Neuronal stem cell (in vitro differentiated cells): Measurements from ENCODE around the gene NEURL1B.

Experiments
- DNase-seq: peaks from one replicate; pipeline ENCODE4 v3.0.0-alpha.2; 2013; ENCODE audit warnings: low spot score
- H2AFZ ChIP-seq: one replicate; pipeline ENCODE4 v1.6.1; 2013; ENCODE audit warnings: mild to moderate bottlenecking, low read length, inconsistent platforms
- H2AK5ac ChIP-seq: 2 replicates; pipeline ENCODE4 v1.6.1; 2013; ENCODE audit warnings: low read depth, mild to moderate bottlenecking, inconsistent platforms, low read length, moderate library complexity, mixed read lengths
- H2BK120ac ChIP-seq: 2 replicates; pipeline ENCODE4 v1.6.1; 2013; ENCODE audit warnings: low read depth, mild to moderate bottlenecking, inconsistent platforms, low read length, moderate library complexity, mixed read lengths
- H2BK12ac ChIP-seq: one replicate; pipeline ENCODE4 v1.6.1; 2013; ENCODE audit warnings: low read length, inconsistent platforms
- H2BK15ac ChIP-seq: 2 replicates; pipeline ENCODE4 v1.6.1; 2013; ENCODE audit warnings: mild to moderate bottlenecking, low read length, inconsistent platforms, mixed read lengths
- H2BK5ac ChIP-seq: one replicate; pipeline ENCODE4 v1.6.1; 2013; ENCODE audit warnings: inconsistent platforms, mild to moderate bottlenecking, low read length, moderate library complexity
- H3K14ac ChIP-seq: one replicate; pipeline ENCODE4 v1.6.1; 2013; ENCODE audit warnings: low read length, inconsistent platforms
- H3K18ac ChIP-seq: 2 replicates; pipeline ENCODE4 v1.6.1; 2013; ENCODE audit warnings: low read length, inconsistent platforms
- H3K23ac ChIP-seq: 2 replicates; pipeline ENCODE4 v1.6.1; 2013; ENCODE audit warnings: low read depth, mild to moderate bottlenecking, mixed read lengths, low read length, inconsistent platforms; ENCODE audit not compliant: poor library complexity
- H3K27ac ChIP-seq: replicated peaks from 3 replicates; pipeline ENCODE4 v1.5.1; 2013; ENCODE audit warnings: low read length, inconsistent platforms
- H3K27me3 ChIP-seq, 3 experiments: 2 replicates each; pipeline ENCODE4 v1.6.1; 2013; ENCODE audit warnings: low read length in 3 of 3, mild to moderate bottlenecking in 2 of 3, inconsistent platforms in 1 of 3, low read depth in 1 of 3, mixed read lengths in 1 of 3, moderate library complexity in 1 of 3; ENCODE audit not compliant: control insufficient read depth in 3 of 3, insufficient read depth in 3 of 3
- H3K36me3 ChIP-seq, 2 donors: replicated peaks in 1 of 2; 2 replicates each; pipeline ENCODE4 v1.6.1; 2013; ENCODE audit warnings: low read length in 2 of 2; ENCODE audit not compliant: control insufficient read depth in 2 of 2, insufficient read depth in 2 of 2
- H3K4ac ChIP-seq: 2 replicates; pipeline ENCODE4 v1.6.1; 2013; ENCODE audit warnings: inconsistent platforms, mild to moderate bottlenecking, low read length, moderate library complexity
- H3K4me1 ChIP-seq, 2 donors: 1 replicate in 1 of 2; 2 replicates in 1 of 2; pipeline ENCODE4 v1.6.1; 2013; ENCODE audit warnings: low read length in 2 of 2, low read depth in 1 of 2; ENCODE audit not compliant: control insufficient read depth in 2 of 2, insufficient read depth in 1 of 2
- H3K4me2 ChIP-seq: one replicate; pipeline ENCODE4 v1.6.1; 2013; ENCODE audit warnings: mild to moderate bottlenecking, low read length, inconsistent platforms; ENCODE audit not compliant: insufficient read depth, poor library complexity, severe bottlenecking
- H3K4me3 ChIP-seq, 2 donors: 2 replicates each; pipeline ENCODE4 v1.5.1; 2013; ENCODE audit warnings: low read length in 2 of 2, mild to moderate bottlenecking in 2 of 2, inconsistent platforms in 1 of 2, moderate library complexity in 1 of 2
- H3K79me1 ChIP-seq: one replicate; pipeline ENCODE4 v1.6.1; 2013; ENCODE audit warnings: low read depth, mild to moderate bottlenecking, inconsistent platforms, low read length, moderate library complexity
- H3K9ac ChIP-seq: one replicate; pipeline ENCODE4 v1.6.1; 2013; ENCODE audit warnings: mild to moderate bottlenecking, low read depth, low read length, inconsistent platforms; ENCODE audit not compliant: poor library complexity
- H3K9me3 ChIP-seq, 2 donors: replicated peaks in 1 of 2; 2 replicates each; pipeline versions ENCODE3 to v1.6.1; 2013; ENCODE audit warnings: low read length in 2 of 2, mild to moderate bottlenecking in 2 of 2, inconsistent platforms in 1 of 2, low read depth in 1 of 2, mixed read lengths in 1 of 2, moderate library complexity in 1 of 2; ENCODE audit not compliant: control insufficient read depth in 2 of 2, insufficient read depth in 1 of 2
- H4K8ac ChIP-seq: one replicate; pipeline ENCODE4 v1.6.1; 2013; ENCODE audit warnings: low read depth, mild to moderate bottlenecking, inconsistent platforms, low read length, moderate library complexity
- H4K91ac ChIP-seq: one replicate; pipeline ENCODE4 v1.6.1; 2013; ENCODE audit warnings: low read length, low read depth, mild to moderate bottlenecking, inconsistent platforms; ENCODE audit not compliant: poor library complexity
- WGBS, 2 donors: extraction: QIAGEN DNeasy Blood & Tissue Kit; methylation state at CpG; one replicate each; pipeline ENCODE4 v1.1.7; 2013; ENCODE audit warnings: missing lambda C conversion rate in 2 of 2, mixed read lengths in 1 of 2; ENCODE audit not compliant: insufficient read length in 2 of 2, insufficient replicate concordance in 1 of 2; ENCODE audit errors: extremely low coverage in 2 of 2; 5-methylcytosine and 5-hydroxymethylcytosine counted together

Gene NEURL1B

GRCh38 chr5:172683645-172684471 is 42.8 kb downstream of the NEURL1B start:
- peak overlapping the region; percentile 44 for H4K8ac ChIP-seq
- peak overlapping the region; percentile 14 for H2BK5ac ChIP-seq
- peak overlapping the region; percentile 75 for H3K14ac ChIP-seq
- peak overlapping the region; percentile 67 for H4K91ac ChIP-seq
- H2AK5ac ChIP-seq: no peak overlapping the region
- no CpG with 5 or more reads among the region's 125 CpGs for WGBS, 2 donors
- H3K18ac ChIP-seq: peak overlapping the region; percentile 88
- peaks cover 2 to 10% of the 10 kb centered on the region in 2 donors for H3K36me3 ChIP-seq
- H3K79me1 ChIP-seq: peaks cover 2% of the 10 kb centered on the region
- no peak overlapping the region for H2BK12ac ChIP-seq
- peaks cover 0 to 17% (median 3%) of the 10 kb centered on the region in 3 experiments for H3K27me3 ChIP-seq
- peak overlapping the region; percentile 67 for H3K4me2 ChIP-seq
- no peak overlapping the region for H2AFZ ChIP-seq
- H3K23ac ChIP-seq: peak overlapping the region; percentile 59
- peak overlapping the region; percentile 63 for H3K9ac ChIP-seq
- no peak overlapping the region for H3K27ac ChIP-seq
- peaks cover 0 to 4% of the 10 kb centered on the region in 2 donors for H3K9me3 ChIP-seq
- peak overlapping the region; percentile 44 for H3K4ac ChIP-seq
- H2BK120ac ChIP-seq: no peak overlapping the region
- no peaks in the 10 kb centered on the region for H3K4me1 ChIP-seq
- H2BK15ac ChIP-seq: no peak overlapping the region
- H3K4me3 ChIP-seq: peak overlapping the region in 1 of 2 donors; percentile 77
- no peak for DNase-seq

- H3K9ac ChIP-seq: no peak overlapping the region
- H3K4ac ChIP-seq: no peak overlapping the region
- no peak overlapping the region for H4K91ac ChIP-seq
- peaks cover 2 to 8% of the 10 kb centered on the region in 2 donors for H3K36me3 ChIP-seq
- no peak overlapping the region for H2BK120ac ChIP-seq
- H3K18ac ChIP-seq: no peak overlapping the region
- WGBS, 2 donors: no CpG with 5 or more reads among the region's 4 CpGs
- H3K4me1 ChIP-seq: no peaks in the 10 kb centered on the region
- no peak overlapping the region for H3K23ac ChIP-seq
- no peak for DNase-seq
- peaks cover 0 to 4% of the 10 kb centered on the region in 2 donors for H3K9me3 ChIP-seq
- H3K4me3 ChIP-seq: no peak overlapping the region
- no peak overlapping the region for H2BK12ac ChIP-seq
- peaks cover 0 to 17% (median 3%) of the 10 kb centered on the region in 3 experiments for H3K27me3 ChIP-seq
- H3K14ac ChIP-seq: no peak overlapping the region
- H3K4me2 ChIP-seq: no peak overlapping the region
- no peak overlapping the region for H3K27ac ChIP-seq
- no peak overlapping the region for H2AK5ac ChIP-seq
- no peak overlapping the region for H2AFZ ChIP-seq
- no peak overlapping the region for H2BK5ac ChIP-seq
- H2BK15ac ChIP-seq: no peak overlapping the region
- no peak overlapping the region for H4K8ac ChIP-seq
- H3K79me1 ChIP-seq: peaks cover 2% of the 10 kb centered on the region
Observed at GRCh38 chr5:172685091-172685490, 44.0 kb downstream of the NEURL1B start.

- no peak overlapping the region for H3K27ac ChIP-seq
- no peaks in the 10 kb centered on the region for H3K4me1 ChIP-seq
- no peak overlapping the region for H4K91ac ChIP-seq
- no peak overlapping the region for H3K4me2 ChIP-seq
- H2AFZ ChIP-seq: no peak overlapping the region
- H3K23ac ChIP-seq: no peak overlapping the region
- peaks cover 0 to 2% of the 10 kb centered on the region in 2 donors for H3K9me3 ChIP-seq
- no peak overlapping the region for H3K18ac ChIP-seq
- H4K8ac ChIP-seq: no peak overlapping the region
- no peak for DNase-seq
- no CpG with 5 or more reads among the region's 10 CpGs for WGBS, 2 donors
- peaks cover 2% of the 10 kb centered on the region for H3K79me1 ChIP-seq
- H2BK5ac ChIP-seq: no peak overlapping the region
- no peak overlapping the region for H3K4ac ChIP-seq
- no peak overlapping the region for H3K9ac ChIP-seq
- H3K27me3 ChIP-seq: peaks cover 0 to 17% (median 3%) of the 10 kb centered on the region in 3 experiments
- H3K14ac ChIP-seq: no peak overlapping the region
- H3K36me3 ChIP-seq: peaks cover 2 to 8% of the 10 kb centered on the region in 2 donors
- no peak overlapping the region for H2AK5ac ChIP-seq
- H2BK15ac ChIP-seq: no peak overlapping the region
- no peak overlapping the region for H3K4me3 ChIP-seq
- no peak overlapping the region for H2BK12ac ChIP-seq
- no peak overlapping the region for H2BK120ac ChIP-seq
Observed at GRCh38 chr5:172686111-172686510, 45.0 kb downstream of the NEURL1B start.

GRCh38 chr5:172686539-172687390 is 45.7 kb downstream of the NEURL1B start:
- peaks cover 2% of the 10 kb centered on the region for H3K79me1 ChIP-seq

More at GRCh38 chr5:172686539-172687390, 45.7 kb downstream of the NEURL1B start:
- H3K27me3 ChIP-seq: peaks cover 0 to 17% (median 3%) of the 10 kb centered on the region in 3 experiments
- H2BK120ac ChIP-seq: no peak overlapping the region
- no peak overlapping the region for H3K18ac ChIP-seq
- H2BK15ac ChIP-seq: no peak overlapping the region
- no peak overlapping the region for H4K8ac ChIP-seq
- no peaks in the 10 kb centered on the region for H3K4me1 ChIP-seq
- no peak overlapping the region for H3K4ac ChIP-seq
- H3K27ac ChIP-seq: no peak overlapping the region
- no peak overlapping the region for H2AFZ ChIP-seq
- no peak for DNase-seq
- H3K14ac ChIP-seq: no peak overlapping the region
- no CpG with 5 or more reads among the region's 37 CpGs for WGBS, 2 donors
- no peak overlapping the region for H3K9ac ChIP-seq
- H3K4me2 ChIP-seq: no peak overlapping the region
- H3K4me3 ChIP-seq: no peak overlapping the region
- H2BK12ac ChIP-seq: no peak overlapping the region
- H4K91ac ChIP-seq: no peak overlapping the region
- peaks cover 2 to 8% of the 10 kb centered on the region in 2 donors for H3K36me3 ChIP-seq
- no peak overlapping the region for H2AK5ac ChIP-seq
- no peaks in the 10 kb centered on the region for H3K9me3 ChIP-seq
- H3K23ac ChIP-seq: no peak overlapping the region
- no peak overlapping the region for H2BK5ac ChIP-seq
